Fibroblast of the aortic adventitia (primary cell): ENCODE data around the gene PSMD10. TPM values are rescaled to one million over a fixed set of nuclear protein-coding genes. Genes with fewer than 3 reads are reported as not detected.

Experiments
- DNase-seq: peaks from one replicate; pipeline ENCODE4 v3.0.0-alpha.2; 2010; ENCODE audit warnings: low read depth
- H3K4me3 ChIP-seq: 2 replicates; pipeline ENCODE4 v1.5.1; 2011; ENCODE audit warnings: low read depth, mild to moderate bottlenecking, control low read depth, low read length, moderate library complexity
- total RNA-seq: library from RNA; depleted of rRNA; stranded (reverse); fragments of >200 nt; gene quantifications from 2 replicates; pipeline ENCODE4 v1.2.3, GENCODE V29; 2012; ENCODE audit warnings: low replicate concordance
- TF ChIP-seq, protein P1 (sequence below): IDR thresholded peaks from 2 replicates; pipeline ENCODE4 v1.5.1; 2011; ENCODE audit warnings: mild to moderate bottlenecking, low read length, control low read depth, inconsistent platforms; ENCODE audit not compliant: insufficient read depth

Gene PSMD10
- total RNA-seq, 1 donor = 80.8 TPM

DNA sequence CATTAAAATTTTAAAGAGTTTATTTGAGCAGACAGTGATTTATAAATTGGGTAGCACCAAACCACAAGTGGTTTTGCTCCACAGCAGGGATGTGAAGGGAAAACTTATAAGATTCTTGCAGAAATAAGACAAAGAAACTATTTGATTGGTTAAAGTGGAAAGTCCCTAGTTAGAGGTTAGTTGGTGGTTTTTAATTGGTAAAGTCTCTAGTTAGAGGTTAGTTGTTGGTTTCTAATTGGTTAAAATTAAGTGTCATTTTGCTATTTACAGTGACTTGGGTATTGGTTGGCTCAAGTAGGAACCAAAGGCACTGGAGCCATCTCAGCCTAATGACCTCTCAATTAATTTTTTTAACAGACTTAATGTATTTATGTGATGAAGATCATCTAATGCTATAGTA is 23.2 kb upstream of the PSMD10 start:
- TF ChIP-seq, protein P1, sequence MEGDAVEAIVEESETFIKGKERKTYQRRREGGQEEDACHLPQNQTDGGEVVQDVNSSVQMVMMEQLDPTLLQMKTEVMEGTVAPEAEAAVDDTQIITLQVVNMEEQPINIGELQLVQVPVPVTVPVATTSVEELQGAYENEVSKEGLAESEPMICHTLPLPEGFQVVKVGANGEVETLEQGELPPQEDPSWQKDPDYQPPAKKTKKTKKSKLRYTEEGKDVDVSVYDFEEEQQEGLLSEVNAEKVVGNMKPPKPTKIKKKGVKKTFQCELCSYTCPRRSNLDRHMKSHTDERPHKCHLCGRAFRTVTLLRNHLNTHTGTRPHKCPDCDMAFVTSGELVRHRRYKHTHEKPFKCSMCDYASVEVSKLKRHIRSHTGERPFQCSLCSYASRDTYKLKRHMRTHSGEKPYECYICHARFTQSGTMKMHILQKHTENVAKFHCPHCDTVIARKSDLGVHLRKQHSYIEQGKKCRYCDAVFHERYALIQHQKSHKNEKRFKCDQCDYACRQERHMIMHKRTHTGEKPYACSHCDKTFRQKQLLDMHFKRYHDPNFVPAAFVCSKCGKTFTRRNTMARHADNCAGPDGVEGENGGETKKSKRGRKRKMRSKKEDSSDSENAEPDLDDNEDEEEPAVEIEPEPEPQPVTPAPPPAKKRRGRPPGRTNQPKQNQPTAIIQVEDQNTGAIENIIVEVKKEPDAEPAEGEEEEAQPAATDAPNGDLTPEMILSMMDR = no peak
- no peak overlapping the region for H3K4me3 ChIP-seq
- no peak for DNase-seq

DNA sequence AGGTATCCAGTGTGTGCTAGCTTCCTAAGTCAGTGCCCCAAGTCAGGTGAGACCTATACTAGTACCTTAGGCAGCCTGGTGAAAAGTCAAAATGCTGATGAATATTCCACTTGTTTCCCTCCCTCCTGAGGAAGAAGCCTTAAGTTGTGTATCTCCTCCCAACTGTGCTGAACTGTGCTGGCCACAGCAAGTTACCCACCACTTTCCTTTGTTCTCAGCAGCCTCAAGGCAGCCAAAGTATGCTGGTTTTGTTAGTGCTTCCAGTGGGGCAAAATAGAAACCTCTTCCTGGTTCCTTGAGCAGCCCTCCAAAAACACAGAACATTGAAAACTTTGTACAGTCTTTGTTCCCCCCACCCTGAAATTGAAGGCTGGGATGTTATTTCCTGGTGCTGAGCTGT is 14.1 kb upstream of the PSMD10 start:
- no peak for DNase-seq
- H3K4me3 ChIP-seq = no peak overlapping the region
- TF ChIP-seq, protein P1 = no peak

DNA sequence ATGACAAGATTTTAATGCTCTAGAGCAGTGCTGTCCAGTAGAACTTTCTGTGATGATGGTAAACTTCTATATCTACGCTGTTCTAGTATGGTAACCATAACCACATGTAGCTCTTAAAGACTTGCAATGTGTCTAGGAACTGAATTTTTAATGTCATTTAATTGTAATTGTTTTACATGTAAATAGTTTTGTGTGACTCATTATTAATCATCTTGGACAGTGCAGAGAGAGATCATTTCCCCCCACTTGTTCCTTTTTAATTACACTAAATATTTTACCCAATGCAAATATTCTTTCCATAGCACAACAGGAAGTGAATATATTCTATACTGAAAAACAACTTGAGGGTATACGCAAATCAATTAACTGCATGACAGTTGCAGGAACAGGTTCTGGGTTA is 6.0 kb upstream of the PSMD10 start:
- TF ChIP-seq, protein P1 = no peak
- H3K4me3 ChIP-seq = no peak overlapping the region
- DNase-seq = peak; percentile 1

DNA sequence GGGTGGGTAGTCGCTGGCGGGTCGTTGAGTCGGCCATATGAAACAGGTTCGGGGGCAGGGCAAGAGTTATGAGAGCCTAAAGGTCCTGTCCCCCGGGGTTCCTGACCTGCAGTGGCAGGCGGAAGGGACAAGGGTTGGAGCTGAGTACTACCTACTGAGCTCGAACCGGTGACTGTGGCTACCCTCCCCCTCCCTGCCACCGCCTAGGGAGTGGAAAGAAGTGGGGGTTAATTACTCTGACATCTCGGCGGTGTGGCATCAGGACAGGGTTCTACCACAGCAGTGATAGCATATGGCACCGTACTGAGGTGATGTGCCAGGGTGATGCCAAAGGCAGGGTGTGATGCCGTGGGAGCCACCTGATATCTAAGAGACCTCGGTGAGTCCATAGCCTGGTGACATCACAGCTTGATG is 543 bp upstream of the PSMD10 start:
- DNase-seq = peak; percentile 4
- TF ChIP-seq, protein P1 = no peak
- H3K4me3 ChIP-seq = peak overlapping the region; percentile 77

DNA sequence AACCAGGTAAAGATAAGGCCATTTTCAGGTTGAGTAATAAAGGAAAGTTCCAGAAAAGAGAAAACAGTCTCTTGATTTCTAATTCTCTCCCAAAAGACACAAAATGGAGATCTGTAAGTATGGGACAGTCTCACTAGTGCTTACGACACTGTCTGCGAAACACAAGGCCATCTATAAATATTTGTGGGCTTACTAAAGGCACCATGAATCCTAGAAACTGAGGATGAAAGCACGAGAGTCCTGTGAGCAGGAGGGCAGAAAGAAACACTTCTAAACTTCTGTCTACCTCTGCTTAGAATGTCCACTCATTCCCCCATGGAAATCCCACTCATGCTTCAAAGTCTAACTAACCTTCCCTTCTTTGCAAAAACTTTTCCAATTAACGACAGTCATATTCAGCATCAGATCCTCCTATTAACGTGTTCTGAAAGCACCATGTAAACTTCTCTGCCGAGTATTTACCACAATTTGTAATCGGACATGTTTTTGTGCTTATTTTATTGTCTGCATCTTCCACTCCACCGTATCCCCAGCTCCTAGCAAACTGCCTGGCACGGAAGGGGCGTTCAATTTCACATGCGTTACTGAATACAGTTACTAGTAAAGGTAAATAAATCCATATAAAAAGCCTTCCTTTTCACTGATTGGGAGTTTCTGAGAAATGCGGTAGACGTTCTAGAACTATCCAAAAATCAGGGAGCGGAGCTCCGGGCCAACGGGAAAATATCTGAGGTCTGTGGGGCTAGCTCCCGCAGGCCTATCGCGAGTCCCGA is 665 bp downstream of the PSMD10 start:
- TF ChIP-seq, protein P1 = no peak
- peak overlapping the region; percentile 76 for H3K4me3 ChIP-seq
- peak; percentile 40 for DNase-seq

DNA sequence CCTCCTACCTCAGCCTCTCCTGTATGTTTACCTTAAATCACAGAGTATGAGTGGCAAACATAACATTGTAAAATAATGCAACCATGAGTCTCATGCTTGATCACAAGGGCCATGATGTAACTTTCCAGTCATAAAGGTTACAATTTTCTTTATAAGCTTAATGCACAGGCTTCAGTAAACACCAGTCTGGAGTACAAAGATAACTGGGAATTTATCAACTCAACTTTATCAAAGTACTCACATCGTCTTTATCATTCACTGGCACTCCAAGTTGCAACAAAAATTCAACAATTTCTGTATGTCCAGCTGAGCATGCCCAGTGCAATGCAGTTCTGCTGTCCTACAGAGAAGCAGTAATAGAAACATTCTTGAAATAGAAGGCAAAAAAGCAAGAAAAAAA is 2.8 kb downstream of the PSMD10 start:
- H3K4me3 ChIP-seq = no peak overlapping the region
- TF ChIP-seq, protein P1 = no peak
- no peak for DNase-seq

DNA sequence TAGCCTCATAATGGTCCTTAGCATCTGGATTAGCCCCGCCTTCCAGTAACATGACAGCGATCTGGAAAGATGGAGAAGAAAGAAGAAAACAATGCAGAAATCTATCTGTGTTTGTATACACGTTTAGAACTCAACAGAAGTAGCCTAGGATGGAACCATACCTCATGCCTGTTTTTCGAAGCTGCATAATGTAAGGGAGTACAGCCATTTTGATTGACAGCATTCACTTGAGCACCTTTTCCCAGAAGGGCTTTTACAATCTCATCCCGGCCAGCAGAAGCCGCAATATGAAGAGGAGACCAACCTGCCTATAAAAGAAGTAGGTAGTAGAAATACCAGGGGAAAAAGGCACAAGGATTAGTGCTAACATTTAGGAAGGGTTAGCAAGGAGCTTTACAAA is 3.5 kb downstream of the PSMD10 start:
- H3K4me3 ChIP-seq = no peak overlapping the region
- DNase-seq = no peak
- TF ChIP-seq, protein P1 = no peak
